ENCODE data around the gene TSC22D4.
"Not testable (repeated sequence)": the region's sequence is repeated elsewhere in the genome, so short reads cannot be mapped to it uniquely, and the experiment has no call there.

TSC22D4 gene

DNA sequence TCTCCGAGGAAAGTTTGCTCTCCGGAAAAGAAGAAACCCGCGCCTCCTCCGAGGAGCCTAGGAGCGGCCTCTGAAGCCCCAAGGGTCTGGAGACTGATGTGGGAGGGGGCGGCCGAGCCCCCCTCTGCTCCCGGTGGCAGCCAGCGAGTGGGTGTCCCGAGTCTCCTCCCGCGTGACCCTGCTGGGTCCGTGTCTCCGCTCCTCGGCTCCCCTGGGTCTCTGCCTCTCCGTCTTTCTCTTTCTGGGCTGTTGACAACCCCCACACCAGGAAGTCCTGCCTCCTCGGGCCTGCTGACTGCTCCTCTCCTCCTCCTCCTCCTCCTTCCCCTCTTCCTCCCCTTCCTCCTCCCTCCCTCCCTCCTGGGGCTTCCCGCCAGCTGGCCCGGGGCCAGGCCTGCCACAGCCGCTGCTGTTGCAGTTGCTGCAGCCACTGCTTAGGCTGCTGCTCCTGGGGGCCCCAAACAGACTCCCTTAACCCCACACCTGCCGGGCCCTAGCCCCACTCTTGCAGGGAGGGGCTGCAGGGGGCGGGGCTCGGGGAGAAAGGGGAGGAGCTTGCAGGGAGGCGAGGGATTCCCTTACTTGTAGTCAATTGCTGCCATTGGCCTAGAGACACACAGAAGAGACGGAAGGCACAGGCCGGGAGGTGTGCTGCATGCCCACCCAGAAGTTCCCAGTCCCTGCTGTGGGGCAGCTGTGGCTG, at the start of gene TSC22D4:
TSS of gene TSC22D4 (minus strand) at position 257 of the 703 bp plus-strand sequence. CDS start 1,176 bp downstream, outside the sequence.
- peak; percentile 95 for DNase-seq

DNA sequence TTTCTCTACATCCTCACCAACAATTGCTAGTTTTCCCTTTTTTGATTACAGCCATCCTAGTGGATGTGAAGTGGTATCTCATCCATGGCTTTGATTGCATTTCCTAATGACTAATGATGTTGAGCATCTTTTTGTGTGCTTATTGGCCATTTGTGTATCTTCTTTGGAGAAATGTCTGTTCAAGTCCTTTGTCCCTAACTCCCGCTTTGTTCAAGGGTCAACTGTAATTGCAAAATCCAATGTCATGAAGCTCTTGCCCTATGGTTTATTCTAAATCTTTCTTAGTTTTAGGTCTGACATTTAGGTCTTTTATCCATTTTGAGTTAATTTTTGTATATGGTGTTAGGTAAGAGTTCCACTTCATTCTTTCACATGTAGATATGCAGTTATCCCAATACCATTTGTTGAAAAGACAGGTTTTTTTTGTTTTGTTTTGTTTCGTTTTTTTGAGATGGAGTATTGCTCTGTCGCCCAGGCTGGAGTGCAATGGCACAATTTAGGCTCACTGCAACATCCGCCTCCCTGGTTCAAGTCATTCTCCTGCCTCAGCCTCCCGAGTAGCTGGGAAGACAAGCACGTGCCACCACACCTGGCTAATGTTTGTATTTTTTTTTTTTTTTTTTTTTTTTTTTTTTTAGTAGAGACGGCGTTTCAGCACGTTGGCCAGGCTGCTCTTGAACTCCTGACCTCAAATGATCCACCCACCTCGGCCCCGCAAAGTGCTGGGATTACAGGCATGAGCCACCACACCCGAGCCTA, 49.3 kb upstream of the TSC22D4 start:
- not testable (repeated sequence) for DNase-seq

DNA sequence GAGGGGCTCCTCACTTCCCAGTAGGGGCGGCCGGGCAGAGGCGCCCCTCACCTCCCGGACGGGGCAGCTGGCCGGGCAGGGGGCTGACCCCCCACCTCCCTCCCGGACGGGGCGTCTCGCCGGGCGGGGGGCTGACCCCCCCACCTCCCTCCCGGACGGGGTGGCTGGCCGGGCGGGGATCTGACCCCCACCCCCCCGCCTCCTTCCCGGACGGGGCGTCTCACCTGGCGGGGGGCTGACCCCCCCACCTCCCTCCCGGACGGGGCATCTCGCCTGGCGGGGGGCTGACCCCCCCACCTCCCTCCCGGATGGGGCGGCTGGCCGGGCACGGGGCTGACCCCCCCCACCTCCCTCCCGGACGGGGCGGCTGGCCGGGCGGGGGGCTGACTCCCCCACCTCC, 44.2 kb upstream of the TSC22D4 start:
- not testable (repeated sequence) for DNase-seq

DNA sequence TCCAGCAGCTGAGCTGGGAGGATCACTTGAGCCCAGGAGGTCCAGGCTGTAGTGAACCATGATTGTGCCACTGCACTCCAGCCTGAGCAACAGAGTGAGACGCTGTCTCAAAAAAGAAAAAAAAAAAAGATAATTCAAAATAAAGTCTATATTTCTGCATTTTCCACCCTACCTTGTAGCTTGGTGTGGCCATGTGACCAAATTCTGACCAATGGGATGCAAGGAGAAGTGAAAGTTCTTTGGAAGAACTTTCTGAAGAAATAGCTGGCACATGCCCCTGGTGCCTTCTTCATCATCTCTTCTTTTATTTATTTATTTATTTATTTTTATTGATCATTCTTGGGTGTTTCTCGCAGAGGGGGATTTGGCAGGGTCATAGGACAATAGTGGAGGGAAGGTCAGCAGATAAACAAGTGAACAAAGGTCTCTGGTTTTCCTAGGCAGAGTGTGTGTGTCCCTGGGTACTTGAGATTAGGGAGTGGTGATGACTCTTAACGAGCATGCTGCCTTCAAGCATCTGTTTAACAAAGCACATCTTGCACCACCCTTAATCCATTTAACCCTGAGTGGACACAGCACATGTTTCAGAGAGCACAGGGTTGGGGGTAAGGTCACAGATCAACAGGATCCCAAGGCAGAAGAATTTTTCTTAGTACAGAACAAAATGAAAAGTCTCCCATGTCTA, 43.0 kb upstream of the TSC22D4 start:
- not testable (repeated sequence) for DNase-seq

DNA sequence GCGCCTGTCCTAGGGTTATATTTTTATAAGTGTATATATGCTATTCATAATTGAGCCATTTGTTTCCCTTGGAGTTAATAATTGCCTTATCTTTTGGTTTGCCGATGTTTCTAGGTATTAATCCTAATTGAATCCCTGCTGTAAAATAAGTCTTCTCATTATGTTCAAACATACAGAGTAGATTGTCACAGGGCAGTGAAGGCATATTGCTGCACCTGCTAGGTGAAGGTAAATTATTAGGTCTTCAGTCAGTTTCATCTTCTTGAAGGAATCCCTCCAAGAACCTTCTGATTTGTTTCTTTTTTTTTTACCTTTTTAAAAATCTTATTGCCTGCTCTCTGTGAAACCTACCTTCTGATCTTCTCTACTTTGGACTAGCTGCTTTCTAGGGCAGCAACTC, 42.1 kb upstream of the TSC22D4 start:
- no peak for DNase-seq

DNA sequence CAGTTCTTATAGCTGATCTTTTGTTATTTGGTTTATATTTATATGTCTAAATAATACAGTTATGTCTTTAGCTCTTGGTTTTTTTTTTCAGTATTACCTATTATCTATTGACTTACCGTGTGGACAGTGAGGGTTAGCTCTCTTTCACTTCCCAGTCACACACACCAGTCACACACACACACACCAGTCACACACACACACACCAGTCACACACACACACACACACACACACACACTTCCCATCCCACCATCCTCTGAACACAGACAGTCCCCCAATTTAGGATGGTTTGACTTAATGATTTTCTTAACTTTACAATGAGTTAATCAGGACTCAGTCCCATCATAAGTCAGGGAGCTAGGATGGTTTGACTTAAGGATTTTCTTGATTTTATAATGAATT, 41.1 kb upstream of the TSC22D4 start:
- no peak for DNase-seq

DNA sequence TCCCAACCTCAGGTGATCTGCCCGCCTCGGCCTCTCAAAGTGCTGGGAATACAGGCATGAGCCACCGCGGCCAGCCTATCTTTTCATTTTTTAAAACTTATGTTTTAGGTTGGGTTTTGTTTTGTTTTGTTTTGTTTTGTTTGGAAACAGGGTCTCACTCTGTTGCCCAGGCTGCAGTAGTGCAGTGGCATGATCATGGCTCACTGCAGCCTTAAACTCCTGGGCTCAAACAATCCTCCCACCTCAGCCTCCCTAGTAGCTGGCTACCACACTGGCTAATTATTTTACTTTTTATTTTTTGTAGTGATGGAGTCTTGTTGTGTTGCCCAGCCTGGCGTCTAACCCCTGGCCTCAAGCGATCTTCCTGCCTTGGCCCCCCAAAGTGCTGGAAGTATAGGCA, 40.6 kb upstream of the TSC22D4 start:
- no peak for DNase-seq

DNA sequence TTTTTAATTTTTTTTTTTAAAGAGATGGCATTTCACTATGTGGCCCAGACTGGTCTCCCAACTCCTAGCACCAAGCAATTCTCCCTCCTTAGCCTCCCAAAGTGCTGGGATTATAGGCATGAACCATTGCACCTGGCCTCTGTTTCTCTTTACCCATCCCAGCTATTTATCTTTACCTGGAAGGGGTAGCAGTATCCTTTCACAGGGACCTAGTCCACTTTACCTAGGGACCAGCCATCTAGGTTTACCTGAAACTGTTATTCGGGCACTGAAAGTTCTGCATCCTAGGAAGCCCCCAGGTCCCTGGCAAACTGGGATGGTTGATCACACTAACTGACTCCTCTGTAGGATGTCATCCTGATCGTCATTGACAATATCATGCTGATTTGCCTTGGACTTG, 38.3 kb upstream of the TSC22D4 start:
- DNase-seq, result no peak

DNA sequence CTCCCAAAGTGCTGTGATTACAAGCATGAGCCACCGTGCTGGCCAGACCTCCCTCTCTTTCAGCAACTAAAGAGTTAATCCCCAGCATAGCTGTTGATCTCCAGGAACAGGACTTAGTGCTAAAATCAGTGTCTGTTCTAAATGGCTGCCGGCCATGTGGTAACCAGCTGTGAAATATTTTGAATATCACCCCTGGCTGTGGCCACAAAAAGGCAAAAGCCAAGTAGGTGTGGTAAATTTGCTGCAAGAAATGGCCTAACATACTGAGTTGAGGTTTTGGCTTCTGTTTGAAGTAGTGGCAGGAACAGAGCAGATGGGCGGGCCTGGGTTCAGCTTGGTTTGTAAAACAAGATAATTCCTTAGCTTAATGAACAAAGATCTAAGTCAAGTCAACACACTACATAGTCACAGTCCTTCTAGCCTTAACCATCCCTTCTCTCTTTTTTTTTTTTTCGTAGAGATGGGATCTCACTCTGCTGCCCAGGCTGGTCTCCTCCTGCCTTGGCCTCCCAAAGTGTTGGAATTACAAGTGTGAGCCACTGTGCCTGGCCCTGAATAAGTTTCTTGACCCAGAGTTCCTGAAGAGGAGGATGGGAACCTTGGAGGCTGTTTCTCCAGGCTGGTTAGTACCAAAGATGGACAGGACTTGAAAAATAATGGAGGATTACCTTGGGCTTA, 37.3 kb upstream of the TSC22D4 start:
- peak; percentile 40 for DNase-seq

DNA sequence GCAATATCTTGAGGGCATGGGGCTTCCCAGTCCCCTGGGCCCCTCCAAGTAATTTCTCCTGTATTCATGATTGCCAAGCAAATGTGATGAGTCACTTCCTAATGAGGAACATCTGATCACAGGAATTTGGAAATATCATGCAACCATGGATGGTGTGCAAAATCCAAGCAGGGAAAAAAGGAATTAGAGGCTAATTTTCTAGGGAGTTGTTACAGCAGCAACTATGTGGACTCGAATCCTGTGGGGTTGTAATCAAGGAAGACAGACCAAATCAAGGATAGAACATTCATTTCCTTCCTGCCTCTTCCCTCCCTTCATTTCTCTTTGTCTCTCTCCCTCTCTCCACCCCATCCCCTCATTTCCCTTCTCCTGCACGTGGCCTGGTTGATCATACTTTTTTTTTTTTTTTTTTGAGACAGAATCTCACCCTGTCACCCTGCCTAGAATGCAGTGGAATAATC, 36.1 kb upstream of the TSC22D4 start:
- DNase-seq, result no peak

DNA sequence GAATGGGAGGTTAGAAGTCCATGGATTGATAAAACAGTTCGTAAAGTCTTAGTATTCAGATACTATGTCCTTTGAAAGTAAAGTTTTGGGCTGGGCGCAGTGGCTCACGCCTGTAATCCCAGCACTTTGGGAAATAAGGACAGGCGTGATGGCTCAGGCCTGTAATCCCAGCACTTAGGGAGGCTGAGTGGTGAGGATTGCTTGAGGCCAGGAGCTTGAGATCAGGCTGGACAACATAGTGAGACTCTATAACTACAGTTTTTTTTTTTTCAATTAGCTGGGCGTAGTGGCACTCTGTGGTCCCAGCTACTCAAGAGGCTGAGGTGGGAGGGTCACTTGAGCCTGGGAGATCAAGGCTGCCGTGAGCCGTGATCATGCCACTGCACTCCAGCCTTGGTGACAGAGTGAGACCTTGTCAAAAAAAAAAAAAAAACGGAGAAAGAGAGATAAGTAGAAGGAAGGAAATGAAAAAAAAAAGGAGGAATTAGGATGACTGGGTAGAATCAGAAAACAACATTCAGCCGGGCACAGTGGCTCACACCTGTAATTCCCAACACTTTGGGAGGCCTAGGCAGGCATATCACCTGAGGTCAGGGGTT, 34.3 kb upstream of the TSC22D4 start:
- no peak for DNase-seq

DNA sequence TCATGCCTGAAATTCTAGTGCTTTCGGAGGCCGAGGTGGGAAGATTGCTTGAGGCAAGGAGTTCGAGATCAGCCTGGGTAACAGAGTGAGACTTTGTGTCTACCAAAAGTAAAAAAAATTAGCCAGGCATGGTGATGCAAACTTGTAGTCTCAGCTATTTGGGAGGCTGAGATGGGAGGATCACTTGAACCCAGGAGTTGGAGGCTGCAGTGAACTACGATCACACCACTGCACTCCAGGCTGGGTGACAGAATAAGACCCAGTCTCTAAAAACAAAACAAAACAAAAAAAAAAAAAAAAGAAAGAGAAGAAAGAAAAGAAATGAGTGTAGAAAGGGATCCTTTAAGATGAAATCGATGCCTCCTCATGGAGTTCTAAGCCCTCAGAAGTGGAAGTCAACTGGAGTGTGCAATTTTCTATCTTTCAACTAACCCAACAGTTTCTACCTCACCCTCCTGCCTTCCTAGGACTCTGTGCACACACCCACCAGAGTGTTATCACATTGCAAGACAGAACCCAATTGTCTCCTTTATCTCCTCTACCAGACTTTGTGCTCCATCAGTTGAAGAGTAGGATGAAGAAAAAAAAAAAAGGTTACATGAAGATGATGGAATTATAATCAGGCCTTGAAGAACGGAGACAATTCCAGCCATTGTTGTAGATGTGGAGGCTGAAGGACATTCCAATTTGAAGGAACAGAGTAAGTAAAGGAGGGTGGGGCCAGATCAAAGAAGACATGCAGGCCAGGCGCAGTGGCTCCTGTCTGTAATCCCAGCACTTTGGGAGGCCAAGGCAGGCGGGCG, 31.6 kb upstream of the TSC22D4 start:
- DNase-seq, result no peak

DNA sequence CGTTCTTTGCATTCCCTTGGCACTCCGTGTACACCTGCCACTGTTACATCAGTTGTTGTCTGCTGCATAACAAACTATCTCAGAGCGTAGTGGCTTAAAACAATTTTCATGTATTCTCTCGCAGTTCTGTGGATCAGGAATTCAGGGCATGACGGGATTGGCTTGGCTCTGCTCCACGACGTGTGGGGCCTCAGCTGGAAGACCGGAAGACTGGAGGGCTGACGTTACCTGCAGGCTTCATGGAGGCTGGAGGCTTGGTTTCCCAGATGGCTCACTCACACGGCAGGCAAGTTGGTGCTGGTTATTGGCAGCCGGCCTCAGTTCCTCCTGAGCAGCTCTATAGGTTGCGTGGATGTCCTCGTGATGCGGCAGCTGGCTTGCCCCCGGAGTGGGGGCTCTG, 30.2 kb upstream of the TSC22D4 start:
- DNase-seq, result no peak

DNA sequence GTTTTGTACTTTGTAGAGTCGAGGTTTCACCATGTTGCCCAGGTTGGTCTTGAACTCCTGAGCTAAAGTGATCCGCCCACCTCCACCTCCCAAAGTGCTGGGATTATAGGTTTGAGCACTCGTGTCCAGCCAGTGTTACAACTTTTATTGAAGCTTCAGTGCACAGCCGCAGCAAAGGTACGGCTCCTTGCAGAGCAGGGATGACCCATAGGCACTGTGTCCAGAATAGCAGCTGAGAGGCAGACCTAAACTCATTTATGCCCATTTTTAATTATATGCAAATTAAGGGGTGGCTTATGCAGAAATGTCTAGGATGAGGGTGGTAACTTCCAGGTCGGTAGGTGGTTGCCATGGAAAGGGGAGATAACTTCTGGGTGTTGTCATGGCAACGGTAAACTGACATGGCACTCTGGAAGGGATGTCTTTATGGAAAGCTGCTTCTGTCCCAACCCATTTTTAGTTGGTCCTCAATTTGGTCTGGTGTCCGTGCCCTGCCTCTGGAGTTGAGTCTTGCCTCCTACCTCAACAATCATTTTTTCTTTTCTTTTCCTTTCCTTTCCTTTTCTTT, 27.4 kb upstream of the TSC22D4 start:
- no peak for DNase-seq

DNA sequence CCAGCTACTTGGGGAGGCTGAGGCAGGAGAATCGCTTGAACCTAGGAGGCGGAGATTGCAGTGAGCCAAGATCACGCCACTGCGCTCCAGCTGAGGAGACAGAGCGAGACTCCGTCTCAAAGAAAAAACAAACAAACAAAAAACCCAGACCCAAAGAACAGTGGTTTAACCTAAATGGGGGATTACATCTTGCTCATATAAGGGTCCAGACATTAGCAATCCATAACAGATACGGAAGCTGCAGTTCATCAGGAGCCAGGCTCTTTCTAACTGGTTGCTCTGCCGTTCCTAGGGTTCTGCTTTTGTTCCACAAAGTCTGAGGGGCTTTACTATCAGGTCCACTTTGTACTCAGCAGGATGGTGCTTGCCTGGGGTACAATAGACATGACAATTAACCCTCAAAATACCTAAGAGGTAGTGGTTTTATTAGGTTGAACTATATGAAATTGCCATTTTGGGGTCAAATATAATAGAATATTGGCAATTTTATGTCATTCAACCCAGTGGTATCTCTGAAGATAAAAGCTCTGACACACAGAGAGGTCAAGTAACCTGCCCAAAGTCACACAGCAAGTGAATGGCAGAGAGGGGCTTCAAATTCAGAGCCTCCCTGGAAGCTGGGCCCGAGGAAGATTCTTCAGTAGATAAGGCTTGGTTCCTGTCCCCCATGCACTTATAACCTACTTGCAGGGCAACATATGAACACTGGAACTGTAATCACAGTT, 26.0 kb upstream of the TSC22D4 start:
- no peak for DNase-seq

DNA sequence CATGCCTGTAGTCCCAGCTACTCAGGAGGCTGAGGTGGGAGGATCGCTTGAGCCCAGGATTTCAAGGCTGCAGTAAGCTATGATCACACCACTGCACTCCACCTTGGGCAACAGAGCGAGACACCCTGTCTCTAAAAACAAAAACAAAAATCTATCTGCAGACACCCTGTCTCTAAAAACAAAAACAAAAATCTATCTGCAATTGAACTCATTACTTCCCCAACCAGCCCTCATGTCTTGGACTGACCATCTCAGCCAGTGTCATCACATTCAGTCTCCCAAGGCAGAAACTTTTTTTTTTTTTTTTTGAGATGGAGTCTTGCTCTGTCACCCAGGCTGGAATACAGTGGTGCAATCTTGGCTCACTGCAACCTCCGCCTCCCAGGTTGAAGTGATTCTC, 25.0 kb upstream of the TSC22D4 start:
- not testable (repeated sequence) for DNase-seq

DNA sequence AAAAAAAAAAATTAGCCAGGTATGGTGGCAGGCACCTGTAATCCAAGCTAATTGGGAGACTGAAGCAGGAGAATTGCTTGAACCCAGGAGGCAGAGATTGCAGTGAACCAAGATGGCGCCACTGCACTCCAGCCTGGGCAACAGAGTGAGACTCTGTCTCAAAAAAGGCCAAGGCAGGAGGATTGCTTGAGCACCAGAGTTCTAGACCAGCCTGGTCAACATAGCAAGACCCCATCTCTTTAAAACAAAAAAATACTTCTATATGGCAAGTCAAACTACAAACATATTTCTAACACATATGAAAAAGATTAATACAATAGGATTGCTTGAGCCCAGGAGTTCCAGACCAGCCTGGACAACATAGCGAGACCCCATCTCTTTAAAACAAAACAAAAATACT, 21.7 kb upstream of the TSC22D4 start:
- DNase-seq, result not testable (repeated sequence)

DNA sequence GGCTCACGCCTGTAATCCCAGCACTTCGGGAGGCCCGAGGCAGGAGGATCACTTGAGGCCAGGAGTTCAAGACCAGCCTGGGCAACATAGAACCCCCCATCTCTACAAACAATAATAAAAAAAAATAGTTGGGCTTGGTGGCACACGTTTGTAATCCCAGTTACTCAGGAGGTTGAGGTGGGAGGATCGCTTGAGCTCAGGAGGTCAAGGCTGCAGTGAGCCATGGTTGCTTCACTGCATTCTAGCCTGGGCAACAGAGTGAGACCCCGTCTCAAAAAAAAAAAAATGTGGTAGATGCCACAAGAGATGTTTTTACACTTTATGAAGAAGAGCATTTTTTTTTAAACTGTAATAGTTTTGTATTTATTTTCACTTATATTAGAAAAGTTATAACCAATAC, 17.5 kb upstream of the TSC22D4 start:
- no peak for DNase-seq

DNA sequence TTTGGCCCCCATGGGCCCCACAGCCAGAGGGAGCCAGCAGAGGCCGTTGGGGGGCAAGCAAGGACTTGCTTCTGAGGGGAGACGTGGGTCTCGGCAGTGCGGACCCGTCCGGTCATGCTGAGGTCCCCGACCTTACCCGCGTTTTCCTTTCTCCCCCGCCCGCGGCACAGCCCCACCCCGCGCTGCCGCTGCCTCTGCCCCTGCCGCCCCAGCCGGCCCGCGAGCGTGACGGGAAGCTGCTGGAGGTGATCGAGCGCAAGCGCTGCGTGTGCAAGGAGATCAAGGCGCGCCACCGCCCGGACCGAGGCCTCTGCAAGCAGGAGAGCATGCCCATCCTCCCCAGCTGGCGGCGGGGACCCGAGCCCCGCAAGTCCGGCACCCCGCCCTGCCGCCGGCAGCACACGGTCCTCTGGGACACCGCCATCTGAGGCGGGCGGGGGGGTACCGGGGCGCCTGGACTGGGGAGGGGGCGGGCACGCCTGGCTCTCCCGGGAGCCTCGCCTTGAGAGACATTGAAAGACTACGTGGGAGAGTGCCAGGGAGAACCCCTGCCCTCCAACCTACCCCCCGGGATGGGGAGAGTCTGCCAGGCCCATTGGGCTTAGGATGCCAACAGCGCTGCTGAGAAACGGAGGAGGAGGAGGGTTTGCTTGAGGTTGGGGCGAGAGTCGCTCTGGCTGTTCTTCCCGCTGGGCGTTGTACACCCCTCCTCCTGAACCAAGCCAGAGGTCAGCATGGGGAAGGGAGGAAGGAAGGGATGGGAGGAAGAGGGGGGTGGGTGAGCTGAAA, 14.7 kb upstream of the TSC22D4 start:
- DNase-seq, result peak; percentile 42
